SK-N-SH treated with all-trans-retinoic acid at 6 μM for 48 hours (cell line): ENCODE measurements around the gene MELK.

Experiments
- ARNTL ChIP-seq: fragments of 450-650 bp; formaldehyde crosslinking; IDR thresholded peaks from 2 replicates; pipeline ENCODE4 v1.5.0; 2020; ENCODE audit warnings: low read depth, mild to moderate bottlenecking, moderate library complexity, borderline replicate concordance
- CSDC2 ChIP-seq: fragments of 250-450 bp; sonication (Bioruptor Pico); IDR thresholded peaks from 2 replicates; pipeline ENCODE4 v1.5.0; 2020; ENCODE audit warnings: mild to moderate bottlenecking, moderate library complexity
- PATZ1 ChIP-seq: fragments of 250-450 bp; sonication (Bioruptor Pico); IDR thresholded peaks from 2 replicates; pipeline ENCODE4 v1.8.0; 2020; ENCODE audit warnings: mild to moderate bottlenecking, moderate library complexity, borderline replicate concordance
- ZC3H10 ChIP-seq: fragments of 250-450 bp; sonication (Bioruptor Pico); IDR thresholded peaks from 2 replicates; pipeline ENCODE4 v1.5.1; 2021; ENCODE audit warnings: mild to moderate bottlenecking, moderate library complexity
- ZFP30 ChIP-seq: fragments of 450-650 bp; formaldehyde crosslinking; IDR thresholded peaks from 2 replicates; pipeline ENCODE4 v1.5.0; 2022; ENCODE audit warnings: mild to moderate bottlenecking, moderate library complexity

GRCh38 chr9:36721846-36722588 lies 149.3 kb downstream of the MELK start:
- TF ChIP-seq CSDC2 (CRISPR knock-in tag) (no peak), ARNTL (CRISPR knock-in tag) (no peak), PATZ1 (CRISPR knock-in tag) (no peak), ZC3H10 (no peak), ZFP30 (no peak)
